T-helper 2 cell treated with Interferon-gamma antibody and Interleukin-4, amounts not matched to agents 5 μg/mL and 100 μg/mL, for 36 hours (primary cell): Measurements from ENCODE around the gene CCDC90B.
"Not testable (repeated sequence)": the region's sequence is repeated elsewhere in the genome, so short reads cannot be mapped to it uniquely, and the experiment has no call there.

ENCODE experiments used
- DNase-seq: peaks from one replicate; pipeline ENCODE4 v3.0.0; 2021; ENCODE audit warnings: low spot score
- H3K27ac Mint-ChIP-seq: one replicate; pipeline ENCODE4 v1.8.0; 2021; ENCODE audit warnings: mild to moderate bottlenecking, mixed read lengths
- H3K27me3 Mint-ChIP-seq: one replicate; pipeline ENCODE4 v1.8.0; 2021; ENCODE audit warnings: low read depth, mixed read lengths
- H3K36me3 Mint-ChIP-seq: one replicate; pipeline ENCODE4 v1.8.0; 2021; ENCODE audit warnings: low read depth, mixed read lengths
- H3K4me1 Mint-ChIP-seq: one replicate; pipeline ENCODE4 v1.8.0; 2021; ENCODE audit warnings: low read depth, mixed read lengths
- H3K4me3 Mint-ChIP-seq: one replicate; pipeline ENCODE4 v1.8.0; 2022; ENCODE audit warnings: mild to moderate bottlenecking, moderate library complexity, mixed read lengths
- H3K9me3 Mint-ChIP-seq: one replicate; pipeline ENCODE4 v1.8.0; 2021; ENCODE audit warnings: mixed read lengths

CCDC90B gene

GRCh38 chr11:83285771-83286528 is at the start of gene CCDC90B:
Gene CCDC90B, minus strand, starts transcription at chr11:83286367. Its CDS starts 395 bp downstream, at chr11:83285972.
- Mint-ChIP-seq H3K9me3 (peaks cover 4% of the 10 kb centered on the region), H3K4me1 (peaks cover 15% of the 10 kb centered on the region), H3K4me3 (peak within 1 kb of the TSS; percentile 97), H3K36me3 (peaks cover 2% of the 10 kb centered on the region), H3K27me3 (peaks cover 9% of the 10 kb centered on the region), H3K27ac (peak within 1 kb of the TSS; percentile 98)
- peak; percentile 92 for DNase-seq

- Mint-ChIP-seq H3K27me3 (peaks cover 6% of the 10 kb centered on the region), H3K27ac (no peak overlapping the region), H3K4me1 (peaks cover 4% of the 10 kb centered on the region), H3K9me3 (no peaks in the 10 kb centered on the region), H3K4me3 (no peak overlapping the region), H3K36me3 (no peaks in the 10 kb centered on the region)
- no peak for DNase-seq
These were observed 49.4 kb upstream of the CCDC90B start for GRCh38 chr11:83335446-83336070.

GRCh38 chr11:83330303-83330702 is 44.1 kb upstream of the CCDC90B start:
- H3K27ac Mint-ChIP-seq: no peak overlapping the region
- no peak for DNase-seq
- no peaks in the 10 kb centered on the region for H3K36me3 Mint-ChIP-seq
- H3K9me3 Mint-ChIP-seq: no peaks in the 10 kb centered on the region
- H3K4me1 Mint-ChIP-seq: no peaks in the 10 kb centered on the region
- H3K27me3 Mint-ChIP-seq: no peaks in the 10 kb centered on the region
- no peak overlapping the region for H3K4me3 Mint-ChIP-seq

GRCh38 chr11:83326326-83326725 is 40.2 kb upstream of the CCDC90B start:
- peaks cover 13% of the 10 kb centered on the region for H3K27me3 Mint-ChIP-seq
- no peak for DNase-seq
- H3K36me3 Mint-ChIP-seq: no peaks in the 10 kb centered on the region
- H3K27ac Mint-ChIP-seq: no peak overlapping the region
- no peaks in the 10 kb centered on the region for H3K9me3 Mint-ChIP-seq
- no peaks in the 10 kb centered on the region for H3K4me1 Mint-ChIP-seq
- no peak overlapping the region for H3K4me3 Mint-ChIP-seq

GRCh38 chr11:83319346-83319745 is 33.2 kb upstream of the CCDC90B start:
- no peak overlapping the region for H3K4me3 Mint-ChIP-seq
- H3K9me3 Mint-ChIP-seq: no peaks in the 10 kb centered on the region
- H3K27me3 Mint-ChIP-seq: peaks cover 14% of the 10 kb centered on the region
- H3K36me3 Mint-ChIP-seq: no peaks in the 10 kb centered on the region
- H3K4me1 Mint-ChIP-seq: no peaks in the 10 kb centered on the region
- no peak overlapping the region for H3K27ac Mint-ChIP-seq
- DNase-seq: no peak

GRCh38 chr11:83318931-83319330 is 32.8 kb upstream of the CCDC90B start:
- Mint-ChIP-seq H3K36me3 (no peaks in the 10 kb centered on the region), H3K27ac (no peak overlapping the region), H3K4me1 (no peaks in the 10 kb centered on the region)

GRCh38 chr11:83317757-83318690 is 31.9 kb upstream of the CCDC90B start:
- Mint-ChIP-seq H3K36me3 (no peaks in the 10 kb centered on the region), H3K27ac (no peak overlapping the region), H3K27me3 (peaks cover 4% of the 10 kb centered on the region), H3K4me3 (no peak overlapping the region), H3K9me3 (no peaks in the 10 kb centered on the region), H3K4me1 (no peaks in the 10 kb centered on the region)
- DNase-seq: no peak

More at GRCh38 chr11:83318931-83319330, 32.8 kb upstream of the CCDC90B start:
- no peak for DNase-seq
- H3K27me3 Mint-ChIP-seq: peaks cover 10% of the 10 kb centered on the region
- no peaks in the 10 kb centered on the region for H3K9me3 Mint-ChIP-seq
- no peak overlapping the region for H3K4me3 Mint-ChIP-seq

- H3K9me3 Mint-ChIP-seq: not testable (repeated sequence)
These were observed 30.7 kb upstream of the CCDC90B start for GRCh38 chr11:83316897-83317268.

GRCh38 chr11:83316143-83316896 is 30.2 kb upstream of the CCDC90B start:
- H3K27ac Mint-ChIP-seq, H3K4me3 Mint-ChIP-seq, H3K36me3 Mint-ChIP-seq, H3K9me3 Mint-ChIP-seq, H3K27me3 Mint-ChIP-seq, H3K4me1 Mint-ChIP-seq, DNase-seq: not testable (repeated sequence)

More at GRCh38 chr11:83316897-83317268, 30.7 kb upstream of the CCDC90B start:
- H3K27ac Mint-ChIP-seq, H3K4me1 Mint-ChIP-seq, H3K4me3 Mint-ChIP-seq, H3K36me3 Mint-ChIP-seq, H3K27me3 Mint-ChIP-seq, DNase-seq: not testable (repeated sequence)

GRCh38 chr11:83312430-83312829 is 26.3 kb upstream of the CCDC90B start:
- H3K4me1 Mint-ChIP-seq: no peaks in the 10 kb centered on the region
- H3K27ac Mint-ChIP-seq: no peak overlapping the region
- H3K4me3 Mint-ChIP-seq: no peak overlapping the region
- no peaks in the 10 kb centered on the region for H3K36me3 Mint-ChIP-seq
- no peaks in the 10 kb centered on the region for H3K9me3 Mint-ChIP-seq
- no peak for DNase-seq
- peaks cover 3% of the 10 kb centered on the region for H3K27me3 Mint-ChIP-seq

- Mint-ChIP-seq H3K27ac (no peak overlapping the region), H3K36me3 (no peaks in the 10 kb centered on the region), H3K27me3 (peaks cover 3% of the 10 kb centered on the region), H3K4me1 (no peaks in the 10 kb centered on the region), H3K9me3 (no peaks in the 10 kb centered on the region), H3K4me3 (no peak overlapping the region)
- no peak for DNase-seq
These were observed 25.5 kb upstream of the CCDC90B start for GRCh38 chr11:83311701-83312100.

- H3K27ac Mint-ChIP-seq: no peak overlapping the region
- H3K9me3 Mint-ChIP-seq: no peaks in the 10 kb centered on the region
- H3K4me3 Mint-ChIP-seq: no peak overlapping the region
- no peak for DNase-seq
- peaks cover 6% of the 10 kb centered on the region for H3K27me3 Mint-ChIP-seq
- no peaks in the 10 kb centered on the region for H3K36me3 Mint-ChIP-seq
- no peaks in the 10 kb centered on the region for H3K4me1 Mint-ChIP-seq
These were observed 24.6 kb upstream of the CCDC90B start for GRCh38 chr11:83310718-83311117.

GRCh38 chr11:83308536-83308935 is 22.4 kb upstream of the CCDC90B start:
- not testable (repeated sequence) for H3K9me3 Mint-ChIP-seq, H3K27me3 Mint-ChIP-seq, DNase-seq, H3K36me3 Mint-ChIP-seq, H3K4me3 Mint-ChIP-seq, H3K4me1 Mint-ChIP-seq, H3K27ac Mint-ChIP-seq
